DOHH2 (cell line): ENCODE results near the gene SLCO3A1.

Experiments
- EZH2phosphoT487 ChIP-seq: fragments of 200-600 bp; sonication (generic); IDR thresholded peaks from 2 replicates; pipeline ENCODE4 v1.6.1; 2017; ENCODE audit warnings: borderline replicate concordance, mild to moderate bottlenecking, antibody characterized with exemption, low read length, moderate library complexity, mixed read lengths
- TF ChIP-seq, protein P1 (sequence below): fragments of 200-600 bp; sonication (generic); IDR thresholded peaks from one replicate; pipeline ENCODE4 v1.5.1; 2014; ENCODE audit warnings: antibody characterized with exemption, mild to moderate bottlenecking, low read depth, low read length; ENCODE audit not compliant: poor library complexity, severe bottlenecking

DNA sequence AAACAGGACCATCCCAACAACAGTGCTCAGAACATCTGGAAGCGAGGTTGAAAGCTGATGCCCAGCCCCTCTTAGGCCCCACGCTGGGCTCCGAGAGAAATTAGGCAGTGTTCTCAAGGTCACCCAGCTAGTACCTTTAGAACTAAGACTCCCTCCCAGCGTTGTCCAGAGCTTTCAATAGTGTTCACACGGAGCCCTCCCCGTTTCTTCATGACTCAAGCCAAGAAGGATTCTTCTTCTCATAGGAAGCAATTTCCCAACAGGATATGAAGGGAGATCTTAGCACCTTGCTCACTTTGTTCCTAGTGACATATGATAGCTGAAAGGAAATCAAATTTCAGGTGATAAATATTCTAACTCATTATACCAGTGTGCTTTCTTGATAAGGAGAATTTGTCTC is 296.0 kb downstream of the SLCO3A1 start:
- TF ChIP-seq, protein P1, sequence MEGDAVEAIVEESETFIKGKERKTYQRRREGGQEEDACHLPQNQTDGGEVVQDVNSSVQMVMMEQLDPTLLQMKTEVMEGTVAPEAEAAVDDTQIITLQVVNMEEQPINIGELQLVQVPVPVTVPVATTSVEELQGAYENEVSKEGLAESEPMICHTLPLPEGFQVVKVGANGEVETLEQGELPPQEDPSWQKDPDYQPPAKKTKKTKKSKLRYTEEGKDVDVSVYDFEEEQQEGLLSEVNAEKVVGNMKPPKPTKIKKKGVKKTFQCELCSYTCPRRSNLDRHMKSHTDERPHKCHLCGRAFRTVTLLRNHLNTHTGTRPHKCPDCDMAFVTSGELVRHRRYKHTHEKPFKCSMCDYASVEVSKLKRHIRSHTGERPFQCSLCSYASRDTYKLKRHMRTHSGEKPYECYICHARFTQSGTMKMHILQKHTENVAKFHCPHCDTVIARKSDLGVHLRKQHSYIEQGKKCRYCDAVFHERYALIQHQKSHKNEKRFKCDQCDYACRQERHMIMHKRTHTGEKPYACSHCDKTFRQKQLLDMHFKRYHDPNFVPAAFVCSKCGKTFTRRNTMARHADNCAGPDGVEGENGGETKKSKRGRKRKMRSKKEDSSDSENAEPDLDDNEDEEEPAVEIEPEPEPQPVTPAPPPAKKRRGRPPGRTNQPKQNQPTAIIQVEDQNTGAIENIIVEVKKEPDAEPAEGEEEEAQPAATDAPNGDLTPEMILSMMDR, result no peak
- TF ChIP-seq EZH2phosphoT487, result no peak
